ENCODE data around the gene SLC26A2. TPM values are rescaled to one million over a fixed set of nuclear protein-coding genes. Genes with fewer than 3 reads are reported as not detected.

SLC26A2 gene
- total and polyA plus RNA-seq, 5 experiments from 2014 or later: 2.5 to 16.9 (median 3.0) TPM

DNA sequence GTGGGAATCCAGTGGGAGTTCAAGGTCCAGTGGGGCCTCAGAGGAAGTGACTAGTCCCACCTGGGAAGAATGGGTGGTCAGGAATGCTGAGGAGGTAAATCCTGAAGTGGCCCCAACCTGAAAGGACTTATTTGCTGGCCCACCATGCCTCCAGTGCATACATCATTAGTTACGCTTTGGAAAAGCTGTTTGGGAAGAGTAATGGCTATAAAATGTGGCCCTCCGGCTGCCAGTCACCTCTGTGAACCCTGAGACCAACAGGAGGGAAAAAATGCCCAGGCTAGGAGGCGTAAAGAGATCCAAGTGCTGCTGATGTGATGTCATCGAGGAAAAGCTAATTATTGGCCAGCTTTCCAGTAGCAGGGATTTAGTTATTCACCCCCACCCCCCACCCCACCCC lies 2.7 kb upstream of the SLC26A2 start:
- Mint-ChIP-seq H3K4me1 (peaks cover 22 to 38% (median 35%) of the 10 kb centered on the region in 4 donors), H3K4me3 (no peak overlapping the region), H3K27me3 (no peaks in the 10 kb centered on the region), H3K36me3 (peaks cover 0 to 2% (median 0%) of the 10 kb centered on the region in 3 donors), H3K9me3 (no peaks in the 10 kb centered on the region), H3K27ac (no peak overlapping the region)
- ATAC-seq (no peak), DNase-seq (no peak)
- POLR2A ChIA-PET: interaction anchor here (0.5 kb wide), 1 partner anchor 826 kb away, joined by 3 read pairs; no protein-coding TSS in a partner anchor

DNA sequence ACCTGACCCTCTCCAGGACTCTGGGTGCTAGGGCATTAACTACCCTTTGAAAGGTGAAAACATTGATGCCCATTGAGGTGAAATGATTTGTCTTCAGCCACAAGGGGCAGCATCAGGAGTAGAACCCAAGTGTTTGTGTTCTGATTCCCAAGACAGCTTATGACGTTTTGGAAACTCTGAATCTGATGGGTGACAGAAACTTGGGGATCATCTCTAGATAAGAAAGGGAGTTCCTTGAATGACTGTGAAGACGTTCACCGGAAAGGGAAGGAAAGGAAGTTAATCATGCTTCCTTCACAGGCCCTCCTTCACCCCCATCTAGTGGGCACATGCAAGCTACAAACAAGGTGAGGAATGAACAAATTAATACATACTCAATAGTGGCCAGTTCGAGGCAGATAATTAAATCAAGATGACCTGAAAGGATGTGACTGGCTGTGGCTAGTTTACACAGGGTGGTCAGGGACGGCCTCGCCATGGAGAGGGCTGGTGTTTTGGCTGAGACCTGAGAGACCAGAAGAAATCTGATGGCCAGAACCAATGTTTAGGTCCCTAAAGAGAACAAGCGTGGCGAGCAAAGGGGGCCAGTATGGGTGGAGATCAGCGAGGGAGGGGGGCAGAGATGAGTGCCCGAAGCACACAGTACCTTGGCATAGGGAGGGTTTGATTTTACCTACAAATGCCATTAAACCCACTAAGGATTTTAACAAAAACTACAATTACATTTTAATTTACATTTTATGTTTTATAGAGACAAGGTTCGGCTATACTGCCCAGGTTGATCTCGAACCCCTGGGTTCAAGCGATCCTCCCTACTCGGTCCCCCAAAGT lies 937 bp upstream of the SLC26A2 start:
- H3K4me3 Mint-ChIP-seq: peak overlapping the region; percentile 92 to 99 (median 98)

DNA sequence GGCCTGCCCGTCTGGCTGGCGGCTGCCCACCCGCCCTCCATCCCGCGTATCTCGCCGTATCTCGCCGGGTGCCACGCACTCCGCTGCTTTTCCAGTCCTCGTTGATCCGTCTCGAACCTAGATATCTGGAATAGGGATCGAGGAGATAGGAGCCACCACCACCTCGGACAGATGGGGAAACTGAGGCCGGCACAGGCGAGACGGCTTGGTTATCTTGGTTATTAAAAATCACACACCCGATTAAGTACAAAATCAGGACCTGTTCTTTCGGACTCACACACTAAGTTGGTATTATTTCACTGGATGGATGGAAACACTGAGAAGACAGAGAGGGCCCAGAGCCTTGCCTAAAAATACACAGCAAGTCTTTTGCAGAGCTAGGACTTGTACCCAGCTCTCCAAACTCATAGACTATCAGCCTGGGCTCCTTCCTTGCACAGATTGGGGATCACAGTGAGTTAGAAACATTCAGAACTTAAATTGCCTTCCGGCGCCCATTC lies 678 bp downstream of the SLC26A2 start:
- POLR2A ChIA-PET: interaction anchor here (1.0 to 1.5 kb wide), 3 partner anchors 37 to 720 kb away, joined by 3 to 11 read pairs (median 4); partner anchors contain the start of genes HMGXB3 and TIGD6
- DNase-seq (peak in 3 of 10 donors; percentile 2 to 10 (median 6)), ATAC-seq (no peak)
- Mint-ChIP-seq H3K27ac (peak overlapping the region; percentile 40 to 94 (median 80)), H3K36me3 (peaks cover 0 to 2% (median 0%) of the 10 kb centered on the region in 3 donors), H3K4me3 (peak overlapping the region; percentile 89 to 99 (median 97)), H3K27me3 (no peaks in the 10 kb centered on the region), H3K4me1 (peaks cover 24 to 44% (median 38%) of the 10 kb centered on the region in 4 donors), H3K9me3 (no peaks in the 10 kb centered on the region)

More for the DNA sequence above, 937 bp upstream of the SLC26A2 start:
- Mint-ChIP-seq H3K36me3 (peaks cover 0 to 2% (median 0%) of the 10 kb centered on the region in 3 donors), H3K4me1 (peaks cover 24 to 40% (median 38%) of the 10 kb centered on the region in 4 donors), H3K27me3 (no peaks in the 10 kb centered on the region), H3K27ac (peak overlapping the region; percentile 80 to 99 (median 97)), H3K9me3 (no peaks in the 10 kb centered on the region)
- DNase-seq (peak in 8 of 10 donors; percentile 6 to 40 (median 19)), ATAC-seq (no peak)
- POLR2A ChIA-PET: interaction anchor here (1.0 to 1.6 kb wide), 6 partner anchors 8 to 41 kb away, joined by 3 to 11 read pairs (median 3); partner anchors contain the start of genes HMGXB3 and TIGD6

DNA sequence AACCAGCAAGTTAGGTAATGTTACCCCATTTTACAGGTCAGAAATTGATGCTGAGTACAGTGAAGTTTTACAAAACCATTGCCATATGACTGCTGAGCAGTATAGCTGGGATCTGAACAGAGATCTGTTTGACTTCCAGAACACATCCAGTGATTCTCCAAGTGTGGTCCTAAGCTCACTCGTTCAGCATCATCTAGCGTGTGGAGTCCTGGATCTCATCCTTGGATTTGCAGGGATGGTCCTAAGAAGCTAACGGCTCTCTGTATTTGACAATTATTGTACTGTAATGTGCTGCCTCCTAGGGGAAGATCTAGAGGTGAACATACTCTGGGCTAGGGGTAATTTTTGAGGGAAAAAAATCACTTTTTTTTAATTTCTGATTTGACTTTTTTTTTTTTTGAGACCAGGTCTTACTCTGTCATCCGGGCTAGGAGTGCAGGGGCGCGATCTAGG lies 1.4 kb downstream of the SLC26A2 start:
- no peaks in the 10 kb centered on the region for H3K9me3 Mint-ChIP-seq
- H3K27ac Mint-ChIP-seq: peak overlapping the region in 8 of 10 donors; percentile 18 to 94 (median 60)
- H3K4me3 Mint-ChIP-seq: peak overlapping the region; percentile 89 to 99 (median 97)
- peak in 4 of 10 donors; percentile 7 to 23 (median 17) for DNase-seq
- H3K4me1 Mint-ChIP-seq: peaks cover 24 to 44% (median 39%) of the 10 kb centered on the region in 4 donors
- peaks cover 0 to 2% (median 0%) of the 10 kb centered on the region in 3 donors for H3K36me3 Mint-ChIP-seq
- POLR2A ChIA-PET: interaction anchor here (0.7 kb wide), 1 partner anchor 599 kb away, joined by 3 read pairs; no protein-coding TSS in a partner anchor
- H3K27me3 Mint-ChIP-seq: no peaks in the 10 kb centered on the region
- ATAC-seq: no peak

DNA sequence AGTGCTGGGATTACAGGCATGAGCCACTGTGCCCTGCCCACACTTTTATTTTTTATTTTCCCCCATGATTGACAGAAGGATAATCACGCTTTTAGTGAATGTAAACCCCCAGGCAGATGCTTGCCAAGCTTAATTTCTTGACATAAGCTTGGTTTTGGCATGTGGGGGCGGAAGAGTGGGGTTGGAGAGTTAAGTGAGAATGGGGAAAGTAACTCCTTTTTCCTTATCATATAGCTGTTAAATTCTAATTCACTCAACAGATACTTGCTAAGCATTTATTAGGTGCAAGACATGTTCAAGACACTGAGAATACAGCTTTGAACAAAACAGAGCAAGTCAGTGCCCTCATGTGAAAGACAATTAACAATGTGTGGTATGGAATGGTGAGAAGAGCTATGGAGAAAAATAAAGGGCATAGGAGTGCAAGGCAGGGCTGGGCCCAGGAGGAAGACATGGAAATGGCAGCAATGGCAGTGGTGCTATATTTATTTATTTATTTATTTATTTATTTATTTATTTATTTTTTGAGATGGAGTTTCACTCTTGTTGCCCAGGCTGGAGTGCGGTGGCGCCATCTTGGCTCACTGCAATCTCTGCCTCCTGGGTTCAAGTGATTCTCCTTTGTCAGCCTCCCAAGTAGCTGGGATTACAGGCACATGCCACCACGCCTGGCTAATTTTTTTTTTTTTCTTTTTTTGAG lies 2.2 kb downstream of the SLC26A2 start:
- Mint-ChIP-seq H3K36me3 (peaks cover 0 to 2% (median 0%) of the 10 kb centered on the region in 3 donors), H3K4me1 (peaks cover 24 to 49% (median 43%) of the 10 kb centered on the region in 4 donors), H3K27ac (peak overlapping the region in 1 of 10 donors; percentile 29), H3K4me3 (peak overlapping the region in 5 of 10 donors; percentile 89 to 99 (median 96)), H3K9me3 (no peaks in the 10 kb centered on the region), H3K27me3 (no peaks in the 10 kb centered on the region)
- ATAC-seq (no peak), DNase-seq (no peak)
- POLR2A ChIA-PET: interaction anchor here (0.6 to 0.7 kb wide), 3 partner anchors 156 to 600 kb away, joined by 3 read pairs; no protein-coding TSS in a partner anchor

DNA sequence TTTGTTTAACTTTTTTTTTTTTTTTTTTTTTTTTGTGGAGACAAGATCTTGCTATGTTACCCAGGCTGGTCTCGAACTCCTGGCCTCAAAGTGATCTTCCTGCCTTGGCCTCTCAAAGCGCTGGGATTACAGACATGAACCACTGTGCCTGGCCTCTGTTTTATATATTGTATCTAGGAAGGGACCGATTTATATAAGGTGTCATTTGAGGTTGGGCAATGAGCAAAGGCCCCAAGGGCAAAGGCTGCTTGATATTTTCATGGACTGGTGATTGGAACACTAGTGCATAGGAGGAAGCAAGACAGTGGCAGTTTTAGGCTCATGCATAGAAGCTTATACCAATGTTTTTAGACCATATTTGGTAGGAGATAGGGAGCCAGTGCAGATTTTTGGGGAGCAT lies 3.2 kb downstream of the SLC26A2 start:
- DNase-seq (no peak), ATAC-seq (no peak)
- POLR2A ChIA-PET: no interaction called here
- Mint-ChIP-seq H3K27ac (peak overlapping the region in 1 of 10 donors; percentile 40), H3K36me3 (peaks cover 0 to 2% (median 0%) of the 10 kb centered on the region in 3 donors), H3K4me1 (peaks cover 24 to 50% (median 42%) of the 10 kb centered on the region in 4 donors), H3K9me3 (no peaks in the 10 kb centered on the region), H3K27me3 (no peaks in the 10 kb centered on the region), H3K4me3 (no peak overlapping the region)

DNA sequence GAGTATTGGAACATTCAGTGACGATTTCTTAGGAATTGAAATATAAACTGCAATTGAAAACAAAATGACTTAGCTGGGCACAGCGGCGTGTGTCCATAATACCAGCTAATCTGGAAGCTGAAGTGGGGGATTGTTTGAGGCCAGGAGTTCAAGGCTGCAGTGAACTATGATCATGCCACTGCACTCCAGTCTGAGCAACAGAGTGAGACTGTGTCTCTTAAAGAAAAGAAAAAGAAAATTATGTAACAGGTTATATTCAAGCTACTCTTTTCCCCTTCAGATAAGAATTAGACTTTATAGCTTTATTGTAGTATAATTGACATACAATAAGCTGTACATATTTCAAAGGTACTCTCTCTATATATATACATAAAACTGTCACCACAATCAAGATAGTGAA lies 6.4 kb downstream of the SLC26A2 start:
- DNase-seq: no peak
- Mint-ChIP-seq H3K27me3 (no peaks in the 10 kb centered on the region), H3K27ac (peak overlapping the region in 1 of 10 donors; percentile 24), H3K9me3 (no peaks in the 10 kb centered on the region), H3K36me3 (peaks cover 0 to 16% (median 0%) of the 10 kb centered on the region in 3 donors), H3K4me1 (peaks cover 20 to 31% (median 26%) of the 10 kb centered on the region in 4 donors), H3K4me3 (no peak overlapping the region)
- POLR2A ChIA-PET: no interaction called here
- ATAC-seq: no peak

DNA sequence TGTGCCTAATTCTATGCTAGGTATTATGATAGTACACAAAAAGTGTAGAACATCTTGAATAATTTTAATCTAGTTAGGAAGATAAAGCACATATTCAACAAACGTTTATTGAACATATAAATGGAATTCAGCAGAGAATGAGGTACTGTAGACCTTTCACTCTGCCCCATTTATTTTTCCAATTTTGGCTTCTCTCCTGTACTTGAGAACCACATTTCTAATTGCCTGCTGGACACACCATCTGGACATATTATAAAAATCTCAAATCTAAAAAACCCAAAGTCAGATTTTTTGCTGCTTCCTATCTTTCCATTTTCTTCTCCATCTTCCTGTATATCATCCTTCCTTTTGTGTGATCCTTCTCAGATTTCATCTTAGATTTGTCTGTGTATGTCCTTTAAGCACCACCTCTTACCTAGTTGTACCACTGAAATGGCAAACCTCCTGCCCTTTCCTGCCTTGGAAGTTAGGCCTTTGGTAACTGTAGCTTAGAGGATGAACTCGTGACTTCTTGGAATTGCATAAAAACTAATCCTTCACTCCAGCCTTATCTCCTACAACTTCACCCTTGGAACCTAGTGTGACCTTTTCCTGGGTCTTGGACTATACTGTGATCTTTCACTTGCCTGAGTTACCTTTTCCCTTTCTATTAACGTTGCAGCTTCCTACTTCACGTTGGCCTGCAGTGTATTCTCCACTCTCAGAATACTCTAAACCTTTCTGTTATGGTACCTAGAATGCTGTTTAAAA lies 8.8 kb downstream of the SLC26A2 start:
- DNase-seq (no peak), ATAC-seq (no peak)
- Mint-ChIP-seq H3K4me1 (peaks cover 10 to 24% (median 17%) of the 10 kb centered on the region in 4 donors), H3K27me3 (no peaks in the 10 kb centered on the region), H3K9me3 (no peaks in the 10 kb centered on the region), H3K4me3 (no peak overlapping the region), H3K27ac (no peak overlapping the region), H3K36me3 (peaks cover 0 to 19% (median 0%) of the 10 kb centered on the region in 3 donors)
- POLR2A ChIA-PET: interaction anchor here (0.6 kb wide), 1 partner anchor 9 kb away, joined by 3 read pairs; the partner anchor contains the start of gene SLC26A2

DNA sequence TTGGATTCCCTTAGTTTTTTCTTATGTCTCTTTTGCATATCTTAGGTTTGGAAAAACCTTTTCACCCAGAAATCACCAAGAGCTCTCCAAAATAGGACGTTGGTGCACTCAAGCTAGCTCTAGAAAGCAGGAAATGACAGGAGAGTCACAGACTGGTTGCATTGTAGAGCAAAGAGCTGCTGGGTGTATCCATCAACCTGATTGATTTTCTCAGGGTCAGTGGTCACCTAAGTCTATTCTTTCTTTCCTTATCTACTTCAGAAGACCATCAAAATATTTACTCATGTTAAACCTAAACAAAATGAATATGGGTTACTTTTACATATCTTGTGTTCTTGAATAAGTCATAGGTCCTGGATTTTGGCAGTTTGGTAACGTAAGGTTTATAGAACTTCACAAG lies 14.9 kb downstream of the SLC26A2 start:
- no peaks in the 10 kb centered on the region for H3K27me3 Mint-ChIP-seq
- ATAC-seq: no peak
- H3K36me3 Mint-ChIP-seq: peaks cover 5 to 62% (median 21%) of the 10 kb centered on the region in 3 donors
- no peak overlapping the region for H3K4me3 Mint-ChIP-seq
- H3K9me3 Mint-ChIP-seq: no peaks in the 10 kb centered on the region
- H3K4me1 Mint-ChIP-seq: peaks cover 7 to 15% (median 10%) of the 10 kb centered on the region in 4 donors
- POLR2A ChIA-PET: no interaction called here
- no peak overlapping the region for H3K27ac Mint-ChIP-seq
- DNase-seq: no peak

DNA sequence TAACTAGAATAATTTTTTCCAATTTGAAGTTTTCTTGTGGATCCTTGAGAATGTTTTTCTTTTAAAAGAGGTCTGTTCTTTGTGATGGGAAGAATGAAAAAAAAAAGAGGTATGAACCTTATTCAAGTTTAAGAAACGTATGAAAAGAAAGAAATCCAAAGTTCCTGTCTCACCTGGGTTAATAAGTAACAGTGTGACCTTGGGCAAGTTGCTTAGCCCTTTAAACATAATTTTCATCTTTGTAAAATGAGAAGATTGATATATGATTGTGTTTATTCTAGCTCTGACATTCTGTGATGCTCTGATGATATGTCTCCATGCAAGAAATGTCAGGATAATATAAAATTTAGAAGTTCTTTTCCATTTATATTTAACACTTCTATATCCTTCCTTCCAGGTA lies 19.3 kb downstream of the SLC26A2 start:
- Mint-ChIP-seq H3K27me3 (no peaks in the 10 kb centered on the region), H3K9me3 (no peaks in the 10 kb centered on the region), H3K4me3 (no peak overlapping the region), H3K27ac (no peak overlapping the region), H3K36me3 (peaks cover 6 to 74% (median 25%) of the 10 kb centered on the region in 3 donors), H3K4me1 (peaks cover 0 to 2% (median under 1%) of the 10 kb centered on the region in 4 donors)
- no peak for DNase-seq
- POLR2A ChIA-PET: no interaction called here
- no peak for ATAC-seq

DNA sequence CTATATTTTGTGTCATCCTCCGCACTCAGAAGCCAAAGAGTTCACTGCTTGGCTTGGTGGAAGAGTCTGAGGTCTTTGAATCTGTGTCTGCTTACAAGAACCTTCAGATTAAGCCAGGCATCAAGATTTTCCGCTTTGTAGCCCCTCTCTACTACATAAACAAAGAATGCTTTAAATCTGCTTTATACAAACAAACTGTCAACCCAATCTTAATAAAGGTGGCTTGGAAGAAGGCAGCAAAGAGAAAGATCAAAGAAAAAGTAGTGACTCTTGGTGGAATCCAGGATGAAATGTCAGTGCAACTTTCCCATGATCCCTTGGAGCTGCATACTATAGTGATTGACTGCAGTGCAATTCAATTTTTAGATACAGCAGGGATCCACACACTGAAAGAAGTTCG lies 20.6 kb downstream of the SLC26A2 start:
- POLR2A ChIA-PET: no interaction called here
- Mint-ChIP-seq H3K9me3 (no peaks in the 10 kb centered on the region), H3K4me3 (no peak overlapping the region), H3K27ac (peak overlapping the region in 2 of 10 donors; percentile 22 to 57), H3K4me1 (no peaks in the 10 kb centered on the region), H3K36me3 (peaks cover 6 to 63% (median 25%) of the 10 kb centered on the region in 3 donors), H3K27me3 (no peaks in the 10 kb centered on the region)
- ATAC-seq (no peak), DNase-seq (no peak)

DNA sequence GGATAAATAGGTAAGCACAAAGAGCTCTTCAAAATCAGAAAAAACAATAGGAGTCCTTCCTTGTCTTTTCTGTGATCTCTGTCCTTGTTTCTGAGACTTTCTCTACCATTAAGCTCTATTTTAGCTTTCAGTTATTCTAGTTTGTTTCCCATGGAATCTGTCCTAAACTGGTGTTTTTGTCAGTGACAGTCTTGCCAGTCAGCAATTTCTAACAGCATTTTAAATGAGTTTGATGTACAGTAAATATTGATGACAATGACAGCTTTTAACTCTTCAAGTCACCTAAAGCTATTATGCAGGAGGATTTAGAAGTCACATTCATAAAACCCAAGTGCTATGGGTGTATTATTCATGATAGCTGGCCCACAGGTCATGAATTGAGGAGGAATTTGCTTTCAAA lies 21.9 kb downstream of the SLC26A2 start:
- Mint-ChIP-seq H3K36me3 (peaks cover 6 to 51% (median 24%) of the 10 kb centered on the region in 3 donors), H3K4me1 (no peaks in the 10 kb centered on the region), H3K9me3 (no peaks in the 10 kb centered on the region), H3K27me3 (no peaks in the 10 kb centered on the region), H3K4me3 (no peak overlapping the region), H3K27ac (no peak overlapping the region)
- no peak for DNase-seq
- POLR2A ChIA-PET: no interaction called here
- no peak for ATAC-seq
